MM.1S (cell line): ENCODE measurements around the gene WDR81.

Source experiments
- EZH2phosphoT487 ChIP-seq: fragments of 300-600 bp; sonication (generic); IDR thresholded peaks from 2 replicates; pipeline ENCODE4 v1.6.1; 2018; ENCODE audit warnings: antibody characterized with exemption, low read length
- TF ChIP-seq, protein P1 (sequence below): fragments of 300-600 bp; sonication (generic); IDR thresholded peaks from 2 replicates; pipeline ENCODE4 v1.5.1; 2016; ENCODE audit warnings: antibody characterized with exemption, low read length, mixed read lengths

GRCh38 chr17:1769822-1770477 lies 45.4 kb downstream of the WDR81 start:
- TF ChIP-seq, protein P1, sequence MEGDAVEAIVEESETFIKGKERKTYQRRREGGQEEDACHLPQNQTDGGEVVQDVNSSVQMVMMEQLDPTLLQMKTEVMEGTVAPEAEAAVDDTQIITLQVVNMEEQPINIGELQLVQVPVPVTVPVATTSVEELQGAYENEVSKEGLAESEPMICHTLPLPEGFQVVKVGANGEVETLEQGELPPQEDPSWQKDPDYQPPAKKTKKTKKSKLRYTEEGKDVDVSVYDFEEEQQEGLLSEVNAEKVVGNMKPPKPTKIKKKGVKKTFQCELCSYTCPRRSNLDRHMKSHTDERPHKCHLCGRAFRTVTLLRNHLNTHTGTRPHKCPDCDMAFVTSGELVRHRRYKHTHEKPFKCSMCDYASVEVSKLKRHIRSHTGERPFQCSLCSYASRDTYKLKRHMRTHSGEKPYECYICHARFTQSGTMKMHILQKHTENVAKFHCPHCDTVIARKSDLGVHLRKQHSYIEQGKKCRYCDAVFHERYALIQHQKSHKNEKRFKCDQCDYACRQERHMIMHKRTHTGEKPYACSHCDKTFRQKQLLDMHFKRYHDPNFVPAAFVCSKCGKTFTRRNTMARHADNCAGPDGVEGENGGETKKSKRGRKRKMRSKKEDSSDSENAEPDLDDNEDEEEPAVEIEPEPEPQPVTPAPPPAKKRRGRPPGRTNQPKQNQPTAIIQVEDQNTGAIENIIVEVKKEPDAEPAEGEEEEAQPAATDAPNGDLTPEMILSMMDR, result no peak
- TF ChIP-seq EZH2phosphoT487, result no peak
